SK-N-SH (cell line): Measurements from ENCODE around the gene PLK3.

Experiments
- TF ChIP-seq, protein P1 (sequence below): fragments of 200-600 bp; sonication (generic); IDR thresholded peaks from 2 replicates; pipeline ENCODE4 v1.6.1; 2017; ENCODE audit warnings: antibody characterized with exemption, mild to moderate bottlenecking, moderate library complexity
- TF ChIP-seq, protein P2 (sequence below): IDR thresholded peaks from 2 replicates; pipeline ENCODE4 v1.6.1; 2012; ENCODE audit warnings: mild to moderate bottlenecking, low read depth, low read length, moderate library complexity

DNA sequence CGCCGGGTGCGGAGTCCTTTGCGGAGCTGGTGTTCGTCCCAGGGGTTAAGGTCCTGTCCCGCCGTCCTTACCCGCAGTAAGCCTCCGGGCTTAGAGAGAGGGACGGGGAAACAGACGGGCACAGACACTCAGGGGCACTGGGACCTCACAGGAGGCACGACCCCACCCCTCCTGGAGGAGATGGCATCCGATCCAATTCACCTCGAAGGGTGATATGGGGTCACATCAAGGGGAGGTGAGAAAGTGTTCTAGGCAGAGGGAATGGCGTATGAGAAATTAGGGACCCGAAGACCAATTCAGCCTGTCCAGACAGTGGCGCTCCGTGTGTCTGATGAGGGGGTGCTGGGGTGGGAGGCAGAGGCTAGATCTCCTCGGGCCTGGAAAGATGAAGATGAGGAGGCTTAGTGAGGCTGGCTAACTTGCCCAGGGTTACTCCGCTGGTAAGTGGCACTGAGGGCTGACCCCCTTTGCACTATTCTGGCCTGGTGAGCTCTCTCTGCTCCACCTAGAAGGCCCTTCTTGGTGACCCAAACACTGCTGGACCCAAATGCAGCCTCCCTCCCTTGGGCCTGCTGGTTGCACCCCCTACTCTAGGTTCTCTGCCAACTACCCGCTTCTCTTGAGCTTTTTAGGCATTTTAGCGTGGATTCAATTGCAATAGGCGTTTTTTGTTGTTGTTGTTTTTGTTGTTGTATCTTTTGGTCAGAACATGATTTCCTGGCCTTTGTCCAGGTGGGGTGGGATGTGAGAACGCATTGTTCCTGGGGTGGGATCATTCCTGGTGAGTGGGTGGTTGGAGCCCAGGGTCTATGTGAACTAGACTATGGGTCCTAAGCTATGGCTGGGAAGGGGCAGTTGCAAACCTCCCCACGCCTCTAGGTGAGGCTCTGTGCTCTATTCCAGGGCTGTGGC, 20.4 kb downstream of the PLK3 start:
- TF ChIP-seq, protein P1, sequence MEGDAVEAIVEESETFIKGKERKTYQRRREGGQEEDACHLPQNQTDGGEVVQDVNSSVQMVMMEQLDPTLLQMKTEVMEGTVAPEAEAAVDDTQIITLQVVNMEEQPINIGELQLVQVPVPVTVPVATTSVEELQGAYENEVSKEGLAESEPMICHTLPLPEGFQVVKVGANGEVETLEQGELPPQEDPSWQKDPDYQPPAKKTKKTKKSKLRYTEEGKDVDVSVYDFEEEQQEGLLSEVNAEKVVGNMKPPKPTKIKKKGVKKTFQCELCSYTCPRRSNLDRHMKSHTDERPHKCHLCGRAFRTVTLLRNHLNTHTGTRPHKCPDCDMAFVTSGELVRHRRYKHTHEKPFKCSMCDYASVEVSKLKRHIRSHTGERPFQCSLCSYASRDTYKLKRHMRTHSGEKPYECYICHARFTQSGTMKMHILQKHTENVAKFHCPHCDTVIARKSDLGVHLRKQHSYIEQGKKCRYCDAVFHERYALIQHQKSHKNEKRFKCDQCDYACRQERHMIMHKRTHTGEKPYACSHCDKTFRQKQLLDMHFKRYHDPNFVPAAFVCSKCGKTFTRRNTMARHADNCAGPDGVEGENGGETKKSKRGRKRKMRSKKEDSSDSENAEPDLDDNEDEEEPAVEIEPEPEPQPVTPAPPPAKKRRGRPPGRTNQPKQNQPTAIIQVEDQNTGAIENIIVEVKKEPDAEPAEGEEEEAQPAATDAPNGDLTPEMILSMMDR: no peak
- TF ChIP-seq, protein P2, sequence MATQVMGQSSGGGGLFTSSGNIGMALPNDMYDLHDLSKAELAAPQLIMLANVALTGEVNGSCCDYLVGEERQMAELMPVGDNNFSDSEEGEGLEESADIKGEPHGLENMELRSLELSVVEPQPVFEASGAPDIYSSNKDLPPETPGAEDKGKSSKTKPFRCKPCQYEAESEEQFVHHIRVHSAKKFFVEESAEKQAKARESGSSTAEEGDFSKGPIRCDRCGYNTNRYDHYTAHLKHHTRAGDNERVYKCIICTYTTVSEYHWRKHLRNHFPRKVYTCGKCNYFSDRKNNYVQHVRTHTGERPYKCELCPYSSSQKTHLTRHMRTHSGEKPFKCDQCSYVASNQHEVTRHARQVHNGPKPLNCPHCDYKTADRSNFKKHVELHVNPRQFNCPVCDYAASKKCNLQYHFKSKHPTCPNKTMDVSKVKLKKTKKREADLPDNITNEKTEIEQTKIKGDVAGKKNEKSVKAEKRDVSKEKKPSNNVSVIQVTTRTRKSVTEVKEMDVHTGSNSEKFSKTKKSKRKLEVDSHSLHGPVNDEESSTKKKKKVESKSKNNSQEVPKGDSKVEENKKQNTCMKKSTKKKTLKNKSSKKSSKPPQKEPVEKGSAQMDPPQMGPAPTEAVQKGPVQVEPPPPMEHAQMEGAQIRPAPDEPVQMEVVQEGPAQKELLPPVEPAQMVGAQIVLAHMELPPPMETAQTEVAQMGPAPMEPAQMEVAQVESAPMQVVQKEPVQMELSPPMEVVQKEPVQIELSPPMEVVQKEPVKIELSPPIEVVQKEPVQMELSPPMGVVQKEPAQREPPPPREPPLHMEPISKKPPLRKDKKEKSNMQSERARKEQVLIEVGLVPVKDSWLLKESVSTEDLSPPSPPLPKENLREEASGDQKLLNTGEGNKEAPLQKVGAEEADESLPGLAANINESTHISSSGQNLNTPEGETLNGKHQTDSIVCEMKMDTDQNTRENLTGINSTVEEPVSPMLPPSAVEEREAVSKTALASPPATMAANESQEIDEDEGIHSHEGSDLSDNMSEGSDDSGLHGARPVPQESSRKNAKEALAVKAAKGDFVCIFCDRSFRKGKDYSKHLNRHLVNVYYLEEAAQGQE: no peak
